T-cell (primary cell): ENCODE measurements around the gene NRL. TPM values are rescaled to one million over a fixed set of nuclear protein-coding genes. Genes with fewer than 3 reads are reported as not detected.

ENCODE experiments used
- ATAC-seq, 4 experiments: fragments of 200-7000 bp in 3 of 4; fragments of 150-1000 bp in 1 of 4; cut with Tn5 transposase; replicated peaks in 1 of 4; 1 replicate in 3 of 4; 2 replicates in 1 of 4; pipeline ENCODE4 v1.10.0; 2021; ENCODE audit warnings: moderate library complexity in 3 of 4, mild to moderate bottlenecking in 2 of 4, moderate number of reproducible peaks in 1 of 4
- CTCF ChIA-PET, 2 donors: fragments of 300-600 bp; sonication (Branson Sonifier 250); formaldehyde crosslinking; loops; one replicate each; lab custom pipeline; 2022; ENCODE audit warnings: antibody characterized with exemption in 2 of 2; lab: Charles Lee
- POLR2A ChIA-PET, 2 donors: fragments of 300-600 bp; sonication (Branson Sonifier 250); formaldehyde crosslinking; loops; one replicate each; lab custom pipeline; 2022; ENCODE audit warnings: antibody characterized with exemption in 2 of 2; lab: Charles Lee
- DNase-seq, 35 experiments: peaks; one replicate each; pipeline versions ENCODE4 v3.0.0 to v3.0.0-alpha.2; 2013 to 2023
- H3K27ac ChIP-seq: one replicate; pipeline ENCODE4 v1.5.1; 2013; ENCODE audit warnings: low read length
- H3K27me3 ChIP-seq, 2 experiments: replicated peaks in 1 of 2; 1 replicate in 1 of 2; 2 replicates in 1 of 2; pipeline versions ENCODE4 v1.6.1 to v1.7.0; 2013; ENCODE audit warnings: low read length in 1 of 2, mixed read lengths in 1 of 2; ENCODE audit not compliant: control insufficient read depth in 2 of 2, insufficient read depth in 2 of 2; ENCODE audit errors: extremely low read depth in 1 of 2
- H3K36me3 ChIP-seq, 2 donors: 1 replicate in 1 of 2; 2 replicates in 1 of 2; pipeline versions ENCODE4 v1.6.1 to v1.7.0; 2013; ENCODE audit warnings: low read length in 1 of 2; ENCODE audit not compliant: control insufficient read depth in 2 of 2, insufficient read depth in 1 of 2; ENCODE audit errors: extremely low read depth in 1 of 2
- H3K4me1 ChIP-seq, 2 experiments: 1 replicate in 1 of 2; 2 replicates in 1 of 2; pipeline versions ENCODE4 v1.6.1 to v1.7.0; 2013; ENCODE audit warnings: low read length in 2 of 2, mixed read lengths in 1 of 2; ENCODE audit not compliant: insufficient read depth in 2 of 2, control insufficient read depth in 1 of 2; ENCODE audit errors: extremely low read depth in 1 of 2
- H3K4me3 ChIP-seq, 2 donors: 1 replicate in 1 of 2; 2 replicates in 1 of 2; pipeline versions ENCODE4 v1.5.1 to v1.7.0; 2013; ENCODE audit warnings: mild to moderate bottlenecking in 2 of 2, low read length in 1 of 2, moderate library complexity in 1 of 2; ENCODE audit not compliant: control insufficient read depth in 1 of 2; ENCODE audit errors: extremely low read depth in 1 of 2
- H3K9me3 ChIP-seq: 2 replicates; pipeline ENCODE4 v1.7.0; 2013
- H3K27ac Mint-ChIP-seq, 2 donors: one replicate each; pipeline ENCODE4 v1.8.0; 2020 to 2021; ENCODE audit warnings: mild to moderate bottlenecking in 2 of 2, mixed read lengths in 2 of 2
- H3K27me3 Mint-ChIP-seq, 2 donors: one replicate each; pipeline ENCODE4 v1.8.0; 2021 to 2022; ENCODE audit warnings: mixed read lengths in 2 of 2
- H3K36me3 Mint-ChIP-seq: one replicate; pipeline ENCODE4 v1.8.0; 2021; ENCODE audit warnings: mixed read lengths
- H3K4me1 Mint-ChIP-seq, 3 donors: one replicate each; pipeline ENCODE4 v1.8.0; 2020 to 2022; ENCODE audit warnings: mixed read lengths in 3 of 3, mild to moderate bottlenecking in 1 of 3
- H3K4me3 Mint-ChIP-seq, 3 donors: one replicate each; pipeline ENCODE4 v1.8.0; 2020 to 2022; ENCODE audit warnings: mild to moderate bottlenecking in 3 of 3, mixed read lengths in 3 of 3, moderate library complexity in 3 of 3
- H3K9me3 Mint-ChIP-seq, 3 donors: one replicate each; pipeline ENCODE4 v1.8.0; 2020 to 2022; ENCODE audit warnings: mixed read lengths in 3 of 3
- WGBS: methylation state at CpG from one replicate; pipeline ENCODE4 v1.1.5; 2013; ENCODE audit warnings: missing lambda C conversion rate; ENCODE audit not compliant: insufficient coverage; 5-methylcytosine and 5-hydroxymethylcytosine counted together
- total RNA-seq, 35 experiments: library from RNA in 6 of 35; stranded (reverse) in 6 of 35; fragments of 120-200 nt in 1 of 35; gene quantifications; one replicate each; pipeline versions ENCODE4 v1.2.1 to v1.2.4 and lab custom pipeline; 2013 to 2026

Gene NRL
- total RNA-seq, 5 donors from 2014 or later (not counting 1 experiment from before 2014, with no cell fraction given) = 1.9 to 3.7 (median 3.4) TPM

GRCh38 chr14:24146453-24146977 is 31.8 kb upstream of the NRL start, which contains the start of gene PSME2:
Gene PSME2 (minus strand): TSS chr14:24146610. CDS start chr14:24146581, 29 bp downstream.
- peak within 1 kb of the TSS; percentile 82 for H3K27ac ChIP-seq
- Mint-ChIP-seq H3K27ac (peak within 1 kb of the TSS; percentile 95 to 99), H3K9me3 (no peaks in the 10 kb centered on the region), H3K4me3 (peak within 1 kb of the TSS; percentile 96 to 99 (median 97)), H3K4me1 (peaks cover 69 to 72% (median 70%) of the 10 kb centered on the region in 3 donors), H3K36me3 (peaks cover 37% of the 10 kb centered on the region), H3K27me3 (no peaks in the 10 kb centered on the region)
- POLR2A ChIA-PET = interaction anchor here (0.5 to 3.0 kb wide), 9 partner anchors 8 to 1615 kb away, joined by 3 to 23 read pairs (median 5); partner anchors contain the start of genes DCAF11 (in 2 of the 2), NRL (in 2 of the 2), IRF9 (in 1 of the 2) and PSME1 (in 1 of the 2)
- no peaks in the 10 kb centered on the region for H3K9me3 ChIP-seq
- ATAC-seq = peak; percentile 57 to 67 (median 62)
- CTCF ChIA-PET = interaction anchor here (0.6 to 2.7 kb wide), 11 partner anchors 9 to 96 kb away, joined by 3 to 30 read pairs (median 3); partner anchors contain the start of genes DCAF11 (in 1 of the 2), IRF9 (in 1 of the 2), NRL (in 1 of the 2) and PSME1 (in 1 of the 2)
- H3K4me3 ChIP-seq = peak within 1 kb of the TSS; percentile 69 to 91
- H3K36me3 ChIP-seq = peaks cover 16 to 56% of the 10 kb centered on the region in 2 donors
- WGBS = under 1% methylated on average over 15 of the region's 25 CpGs
- peaks cover 19 to 63% of the 10 kb centered on the region in 2 experiments for H3K4me1 ChIP-seq
- peak; percentile 61 to 89 (median 74) for DNase-seq
- H3K27me3 ChIP-seq = no peaks in the 10 kb centered on the region

GRCh38 chr14:24145690-24146452 is 31.1 kb upstream of the NRL start:
- Histone ChIP-seq H3K4me3 (peak overlapping the region; percentile 69 to 77), H3K4me1 (peaks cover 19 to 60% of the 10 kb centered on the region in 2 experiments), H3K27me3 (no peaks in the 10 kb centered on the region), H3K27ac (peak overlapping the region; percentile 82), H3K36me3 (peaks cover 10 to 50% of the 10 kb centered on the region in 2 donors), H3K9me3 (no peaks in the 10 kb centered on the region)
- Mint-ChIP-seq H3K4me1 (peaks cover 70 to 74% (median 71%) of the 10 kb centered on the region in 3 donors), H3K36me3 (peaks cover 34% of the 10 kb centered on the region), H3K27me3 (no peaks in the 10 kb centered on the region), H3K4me3 (peak overlapping the region; percentile 96 to 99 (median 97)), H3K9me3 (no peaks in the 10 kb centered on the region), H3K27ac (peak overlapping the region; percentile 95 to 99)
- 5% methylated on average over 2 of the region's 9 CpGs for WGBS
- CTCF ChIA-PET = interaction anchor here (0.5 to 2.7 kb wide), 5 partner anchors 15 to 667 kb away, joined by 3 to 30 read pairs (median 9); partner anchors contain the start of genes DCAF11 (in 1 of the 2), IRF9 (in 1 of the 2), NRL (in 1 of the 2) and TINF2 (in 1 of the 2)
- DNase-seq (no peak), ATAC-seq (no peak)
- POLR2A ChIA-PET = interaction anchor here (0.5 to 3.0 kb wide), 6 partner anchors 15 to 31 kb away, joined by 3 to 23 read pairs (median 6); partner anchors contain the start of genes DCAF11 (in 2 of the 2), IRF9 (in 2 of the 2) and NRL (in 2 of the 2)

- H3K27ac Mint-ChIP-seq = peak overlapping the region; percentile 95 to 99
- ChIA-PET CTCF (interaction anchor here (0.5 to 2.7 kb wide), 4 partner anchors 16 to 666 kb away, joined by 3 to 30 read pairs (median 16); partner anchors contain the start of genes DCAF11 (in 1 of the 2), IRF9 (in 1 of the 2), NRL (in 1 of the 2) and TINF2 (in 1 of the 2)), POLR2A (interaction anchor here in 1 of 2 donors (0.6 to 1.1 kb wide), 3 partner anchors 9 to 31 kb away, joined by 3 to 4 read pairs (median 4); partner anchors contain the start of genes DCAF11, IRF9, NRL and PSME1)
- H3K27ac ChIP-seq = peak overlapping the region; percentile 82
- no peaks in the 10 kb centered on the region for H3K9me3 ChIP-seq
- H3K27me3 ChIP-seq = no peaks in the 10 kb centered on the region
- H3K4me1 ChIP-seq = peaks cover 19 to 60% of the 10 kb centered on the region in 2 experiments
- H3K4me3 Mint-ChIP-seq = peak overlapping the region; percentile 96 to 99 (median 97)
- H3K36me3 ChIP-seq = peaks cover 5 to 43% of the 10 kb centered on the region in 2 donors
- peaks cover 27% of the 10 kb centered on the region for H3K36me3 Mint-ChIP-seq
- H3K9me3 Mint-ChIP-seq = no peaks in the 10 kb centered on the region
- no peaks in the 10 kb centered on the region for H3K27me3 Mint-ChIP-seq
- no peak overlapping the region for H3K4me3 ChIP-seq
- H3K4me1 Mint-ChIP-seq = peaks cover 69 to 73% (median 73%) of the 10 kb centered on the region in 3 donors
- WGBS = no CpG with 5 or more reads among the region's 2 CpGs
- ATAC-seq (no peak), DNase-seq (no peak)
These were observed 30.5 kb upstream of the NRL start for GRCh38 chr14:24145219-24145618.

GRCh38 chr14:24144451-24144850 is 29.7 kb upstream of the NRL start:
- no peak overlapping the region for H3K27ac ChIP-seq
- DNase-seq (no peak), ATAC-seq (no peak)
- H3K9me3 Mint-ChIP-seq = no peaks in the 10 kb centered on the region
- 100% methylated on average over 1 of the region's 1 CpG for WGBS
- CTCF ChIA-PET = interaction anchor here in 1 of 2 donors (0.6 kb wide), 1 partner anchor 41 kb away, joined by 3 read pairs; no protein-coding TSS in a partner anchor
- H3K27ac Mint-ChIP-seq = peak overlapping the region; percentile 76 to 79
- no peaks in the 10 kb centered on the region for H3K27me3 ChIP-seq
- H3K9me3 ChIP-seq = no peaks in the 10 kb centered on the region
- H3K36me3 Mint-ChIP-seq = peaks cover 24% of the 10 kb centered on the region
- POLR2A ChIA-PET = no interaction called here
- no peaks in the 10 kb centered on the region for H3K27me3 Mint-ChIP-seq
- peaks cover 23 to 59% of the 10 kb centered on the region in 2 experiments for H3K4me1 ChIP-seq
- peaks cover 69 to 77% (median 73%) of the 10 kb centered on the region in 3 donors for H3K4me1 Mint-ChIP-seq
- peaks cover 7 to 36% of the 10 kb centered on the region in 2 donors for H3K36me3 ChIP-seq
- peak overlapping the region in 2 of 3 donors; percentile 22 to 28 for H3K4me3 Mint-ChIP-seq
- no peak overlapping the region for H3K4me3 ChIP-seq

- no peaks in the 10 kb centered on the region for H3K27me3 Mint-ChIP-seq
- Histone ChIP-seq H3K27ac (no peak overlapping the region), H3K36me3 (peaks cover 15 to 36% of the 10 kb centered on the region in 2 donors), H3K4me1 (peaks cover 23 to 59% of the 10 kb centered on the region in 2 experiments), H3K27me3 (no peaks in the 10 kb centered on the region), H3K9me3 (no peaks in the 10 kb centered on the region), H3K4me3 (no peak overlapping the region)
- H3K4me3 Mint-ChIP-seq = peak overlapping the region in 2 of 3 donors; percentile 24 to 85
- ATAC-seq = no peak
- no peak for DNase-seq
- ChIA-PET CTCF (interaction anchor here in 1 of 2 donors (1.4 kb wide), 1 partner anchor 29 kb away, joined by 3 read pairs; the partner anchor contains the start of genes DCAF11 and NRL), POLR2A (no interaction called here)
- no peaks in the 10 kb centered on the region for H3K9me3 Mint-ChIP-seq
- peaks cover 27% of the 10 kb centered on the region for H3K36me3 Mint-ChIP-seq
- no CpG with 5 or more reads among the region's 2 CpGs for WGBS
- peak overlapping the region; percentile 39 to 46 for H3K27ac Mint-ChIP-seq
- peaks cover 69 to 77% (median 73%) of the 10 kb centered on the region in 3 donors for H3K4me1 Mint-ChIP-seq
These were observed 28.8 kb upstream of the NRL start for GRCh38 chr14:24143511-24143910.
